IMR-90 (cell line): ENCODE measurements around the gene CCDC12. TPM values are rescaled to one million over a fixed set of nuclear protein-coding genes. Genes with fewer than 3 reads are reported as not detected.

Experiments
- ATAC-seq: fragments of 200-7000 bp; cut with Tn5 transposase; 2 replicates; pipeline ENCODE4 v1.9.1; 2020; ENCODE audit warnings: low read depth, mild to moderate bottlenecking, moderate library complexity
- BruUV-seq: library from RNA; stranded (reverse); fragments of 400-500 nt; replicated peaks from 2 replicates; lab custom pipeline; 2021; lab: Mats Ljungman, UMichigan
- CTCF ChIA-PET: fragments of 300-600 bp; formaldehyde crosslinking; extraction: SDS; loops from one replicate; lab custom pipeline; 2021; ENCODE audit warnings: antibody characterized with exemption; lab: Yijun Ruan, JAX
- POLR2A ChIA-PET: fragments of 300-600 bp; sonication (Branson Sonifier 250); formaldehyde crosslinking; loops from one replicate; lab custom pipeline; 2022; ENCODE audit warnings: antibody characterized with exemption; ENCODE audit not compliant: unreplicated experiment; lab: Charles Lee
- DNase-seq: peaks from one replicate; pipeline ENCODE4 v3.0.0; 2013
- H2AFZ ChIP-seq: replicated peaks from 2 replicates; pipeline ENCODE3; 2013; ENCODE audit warnings: low read length, mild to moderate bottlenecking; ENCODE audit not compliant: poor library complexity
- H2AK5ac ChIP-seq: 2 replicates; pipeline ENCODE4 v1.6.1; 2013; ENCODE audit warnings: low read depth, low read length, inconsistent platforms
- H2AK9ac ChIP-seq: replicated peaks from 2 replicates; pipeline ENCODE3; 2013; ENCODE audit warnings: mild to moderate bottlenecking, low read depth, low read length, moderate library complexity; ENCODE audit not compliant: poor library complexity
- H2BK120ac ChIP-seq: 2 replicates; pipeline ENCODE4 v1.6.1; 2013; ENCODE audit warnings: low read depth, low read length, inconsistent platforms
- H2BK15ac ChIP-seq: 3 replicates; pipeline ENCODE4 v1.6.1; 2013; ENCODE audit warnings: low read depth, low read length, inconsistent platforms
- H2BK20ac ChIP-seq: 2 replicates; pipeline ENCODE4 v1.6.1; 2013; ENCODE audit warnings: low read depth, mild to moderate bottlenecking, inconsistent platforms, low read length, moderate library complexity
- H2BK5ac ChIP-seq: 2 replicates; pipeline ENCODE4 v1.6.1; 2013; ENCODE audit warnings: mild to moderate bottlenecking, low read depth, low read length, inconsistent platforms; ENCODE audit not compliant: poor library complexity, severe bottlenecking
- H3K14ac ChIP-seq: replicated peaks from 2 replicates; pipeline ENCODE4 v1.6.1; 2013; ENCODE audit warnings: low read depth, low read length, inconsistent platforms
- H3K18ac ChIP-seq: 2 replicates; pipeline ENCODE4 v1.6.1; 2013; ENCODE audit warnings: low read depth, low read length, control low read depth
- H3K23ac ChIP-seq: 2 replicates; pipeline ENCODE4 v1.6.1; 2013; ENCODE audit warnings: low read depth, low read length, inconsistent platforms
- H3K27ac ChIP-seq: 2 replicates; pipeline ENCODE4 v1.5.1; 2013; ENCODE audit warnings: mild to moderate bottlenecking, control low read depth, low read length; ENCODE audit not compliant: insufficient read depth
- H3K27me3 ChIP-seq: 2 replicates; pipeline ENCODE4 v1.6.1; 2013; ENCODE audit warnings: low read length; ENCODE audit not compliant: control insufficient read depth, insufficient read depth
- H3K36me3 ChIP-seq: 2 replicates; pipeline ENCODE4 v1.6.1; 2013; ENCODE audit warnings: low read length, mixed read lengths; ENCODE audit not compliant: control insufficient read depth, insufficient read depth
- H3K4ac ChIP-seq: 2 replicates; pipeline ENCODE4 v1.6.1; 2013; ENCODE audit warnings: low read depth, low read length, inconsistent platforms
- H3K4me1 ChIP-seq: 2 replicates; pipeline ENCODE4 v1.6.1; 2013; ENCODE audit warnings: low read length, mixed read lengths; ENCODE audit not compliant: control insufficient read depth, insufficient read depth
- H3K4me2 ChIP-seq: 2 replicates; pipeline ENCODE4 v1.6.1; 2013; ENCODE audit warnings: low read depth, mild to moderate bottlenecking, control low read depth, low read length, moderate library complexity
- H3K4me3 ChIP-seq: 2 replicates; pipeline ENCODE4 v1.5.1; 2013; ENCODE audit warnings: low read depth, mild to moderate bottlenecking, control low read depth, low read length, moderate library complexity; ENCODE audit not compliant: insufficient read depth
- H3K56ac ChIP-seq: 2 replicates; pipeline ENCODE4 v1.6.1; 2013; ENCODE audit warnings: low read length, inconsistent platforms; ENCODE audit not compliant: insufficient read depth; ENCODE audit errors: extremely low read depth
- H3K79me1 ChIP-seq, 2 experiments: 2 replicates each; pipeline ENCODE4 v1.6.1; 2013; ENCODE audit warnings: low read length in 2 of 2, inconsistent platforms in 1 of 2, low read depth in 1 of 2
- H3K9ac ChIP-seq: 2 replicates; pipeline ENCODE4 v1.6.1; 2013; ENCODE audit warnings: low read depth, low read length, control low read depth
- H3K9me1 ChIP-seq: 2 replicates; pipeline ENCODE4 v1.6.1; 2013; ENCODE audit warnings: low read length, inconsistent platforms; ENCODE audit not compliant: insufficient read depth
- H3K9me3 ChIP-seq: 2 replicates; pipeline ENCODE4 v1.6.1; 2013; ENCODE audit warnings: low read length; ENCODE audit not compliant: control insufficient read depth, insufficient read depth
- H4K20me1 ChIP-seq: 2 replicates; pipeline ENCODE4 v1.6.1; 2013; ENCODE audit warnings: low read length, inconsistent platforms; ENCODE audit not compliant: insufficient read depth
- H4K5ac ChIP-seq: 2 replicates; pipeline ENCODE4 v1.6.1; 2013; ENCODE audit warnings: mild to moderate bottlenecking, low read depth, low read length, control low read depth
- H4K8ac ChIP-seq, 2 experiments: 2 replicates each; pipeline ENCODE4 v1.6.1; 2013; ENCODE audit warnings: low read depth in 2 of 2, low read length in 2 of 2, control low read depth in 1 of 2, inconsistent platforms in 1 of 2
- H4K91ac ChIP-seq: 2 replicates; pipeline ENCODE4 v1.6.1; 2013; ENCODE audit warnings: low read depth, low read length, inconsistent platforms; ENCODE audit not compliant: insufficient read depth
- BHLHE40 ChIP-seq: fragments of 150-350 bp; IDR thresholded peaks from 2 replicates; pipeline ENCODE4 v1.6.1; 2016; ENCODE audit warnings: mild to moderate bottlenecking, low read depth, low read length
- CEBPB ChIP-seq: IDR thresholded peaks from 2 replicates; pipeline ENCODE4 v1.6.1; 2012; ENCODE audit warnings: low read depth, low read length, improper control_type of control experiment
- CHD1 ChIP-seq: IDR thresholded peaks from 2 replicates; pipeline ENCODE4 v1.6.1; 2012; ENCODE audit warnings: low read depth, low read length, improper control_type of control experiment
- CTCF ChIP-seq: conservative IDR thresholded peaks from 2 replicates; pipeline ENCODE4 v1.5.1; 2012; ENCODE audit warnings: mild to moderate bottlenecking, low read depth, low read length, improper control_type of control experiment
- ELK1 ChIP-seq: fragments of 150-350 bp; IDR thresholded peaks from 2 replicates; pipeline ENCODE4 v1.6.1; 2016; ENCODE audit warnings: low read depth, mild to moderate bottlenecking, low read length, moderate library complexity, borderline replicate concordance
- FOS ChIP-seq: fragments of 150-350 bp; IDR thresholded peaks from 2 replicates; pipeline ENCODE4 v1.6.1; 2016; ENCODE audit warnings: low read depth, low read length
- MAFK ChIP-seq: IDR thresholded peaks from 2 replicates; pipeline ENCODE4 v1.6.1; 2012; ENCODE audit warnings: low read depth, low read length, improper control_type of control experiment
- POLR2A ChIP-seq: IDR thresholded peaks from 2 replicates; pipeline ENCODE4 v1.6.1; 2012; ENCODE audit warnings: mild to moderate bottlenecking, low read depth, low read length
- RAD21 ChIP-seq: IDR thresholded peaks from 2 replicates; pipeline ENCODE4 v1.6.1; 2012; ENCODE audit warnings: low read length, improper control_type of control experiment
- RCOR1 ChIP-seq: IDR thresholded peaks from 2 replicates; pipeline ENCODE4 v1.6.1; 2012; ENCODE audit warnings: mild to moderate bottlenecking, low read length, improper control_type of control experiment; ENCODE audit not compliant: insufficient replicate concordance
- SMC3 ChIP-seq: fragments of 150-350 bp; IDR thresholded peaks from 2 replicates; pipeline ENCODE4 v1.6.1; 2016; ENCODE audit warnings: low read depth, mild to moderate bottlenecking, antibody characterized with exemption, low read length, moderate library complexity
- USF2 ChIP-seq: fragments of 150-350 bp; IDR thresholded peaks from 2 replicates; pipeline ENCODE4 v1.6.1; 2017; ENCODE audit warnings: mild to moderate bottlenecking, antibody characterized with exemption, low read length, low read depth
- WGBS, 2 experiments: methylation state at CpG; one replicate each; pipeline versions ENCODE4 v1.1.5 to v1.1.7; 2013; ENCODE audit warnings: missing lambda C conversion rate in 2 of 2; ENCODE audit not compliant: insufficient read length in 1 of 2; ENCODE audit errors: extremely low coverage in 2 of 2; 5-methylcytosine and 5-hydroxymethylcytosine counted together
- dilution Hi-C: fragments of 300-500 bp; cut with HindIII; formaldehyde crosslinking; loops from one replicate; pipeline ENCODE4 v1.14.3; 2018; ENCODE audit warnings: low sequenced_read_pairs; ENCODE audit not compliant: unreplicated experiment
- in situ Hi-C: fragments of 300-500 bp; cut with MboI; formaldehyde crosslinking; loops from 3 replicates; pipeline ENCODE4 v1.14.3; 2019; ENCODE audit warnings: low sequenced_read_pairs, inconsistent platforms, mixed read lengths
- intact Hi-C: fragments of 100-400 bp; cut with micrococcal nuclease; formaldehyde crosslinking; loops from 2 replicates; pipeline ENCODE4 v1.10.0; 2022
- polyA plus RNA-seq, 3 experiments: library from polyadenylated mRNA; depleted of rRNA; stranded (reverse); fragments of >200 nt; gene quantifications; 2 replicates each; pipeline ENCODE4 v1.2.3, GENCODE V29; 2012; ENCODE audit warnings: low replicate concordance in 1 of 3
- total RNA-seq: library from RNA; depleted of rRNA; stranded (reverse); fragments of >200 nt; gene quantifications from 2 replicates; pipeline ENCODE4 v1.2.3, GENCODE V29; 2012

CCDC12 gene
- total and polyA plus RNA-seq, 2 of the 4 experiments (the other 2 are of a cell fraction), result 15.2 to 35.1 TPM

- no peak for TF ChIP-seq CEBPB
Measured at GRCh38 chr3:46936733-46937250, 39.8 kb downstream of the CCDC12 start (continued).

GRCh38 chr3:46935989-46936558 is 40.5 kb downstream of the CCDC12 start:
- Histone ChIP-seq H3K9me1 (peaks cover 47% of the 10 kb centered on the region), H3K4ac (peak overlapping the region; percentile 71), H3K9ac (no peak overlapping the region; the same call in 1 of the 2 replicates), H3K56ac (0 out of 2 replicates have a peak overlapping the region, but pooled peaks have one; percentile 6), H2BK5ac (peak overlapping the region; percentile 83), H3K14ac (peak overlapping the region; percentile 58; the same call in 1 of the 2 replicates), H4K91ac (peak overlapping the region; percentile 73; the same call in 1 of the 2 replicates), H2BK15ac (0 out of 3 replicates have a peak overlapping the region, but pooled peaks have one; percentile 35), H4K8ac (peak overlapping the region; percentile 10 to 79; a peak in 2 of 4 replicates), H4K20me1 (peaks cover 42% of the 10 kb centered on the region), H2BK20ac (peak overlapping the region; percentile 73), H2AK5ac (peak overlapping the region; percentile 74; the same call in 1 of the 2 replicates), H3K4me2 (no peak overlapping the region), H3K23ac (peak overlapping the region; percentile 83), H3K18ac (peak overlapping the region; percentile 35; the same call in 1 of the 2 replicates), H3K4me3 (no peak overlapping the region), H3K79me1 (peaks cover 37 to 90% of the 10 kb centered on the region in 2 experiments), H3K4me1 (peaks cover 45% of the 10 kb centered on the region), H3K9me3 (no peaks in the 10 kb centered on the region), H3K27ac (peak overlapping the region; percentile 77), H2AK9ac (peak overlapping the region; percentile 29), H3K27me3 (no peaks in the 10 kb centered on the region), H4K5ac (peak overlapping the region; percentile 13; the same call in 1 of the 2 replicates), H2AFZ (no peak overlapping the region), H3K36me3 (peaks cover 30% of the 10 kb centered on the region), H2BK120ac (peak overlapping the region; percentile 69)
- in situ Hi-C loops (no loop called here), dilution Hi-C loops (no loop called here), intact Hi-C loops (loop anchor here (2.0 to 10.0 kb wide), 2 partner anchors 41 to 229 kb away; partner anchors contain the start of genes CCDC12 and SETD2)
- POLR2A ChIA-PET, result no interaction called here
- DNase-seq, result no peak
- no TSS peak for BruUV-seq
- ATAC-seq, result no peak
- CTCF ChIA-PET, result interaction anchor here (0.6 to 1.9 kb wide), 9 partner anchors 8 to 454 kb away, joined by 3 to 5 read pairs (median 3); no protein-coding TSS in a partner anchor
- 90% methylated on average over 4 of the region's 7 CpGs; no CpG with 5 or more reads in 1 of the 2 experiments for WGBS, 2 experiments
- no peak for TF ChIP-seq MAFK
- no peak for TF ChIP-seq CHD1
- no peak for TF ChIP-seq RAD21
- no peak for TF ChIP-seq RCOR1
- TF ChIP-seq SMC3, result no peak
- TF ChIP-seq FOS, result no peak
- no peak for TF ChIP-seq USF2
- TF ChIP-seq CTCF, result no peak
- TF ChIP-seq ELK1, result no peak
- TF ChIP-seq BHLHE40, result no peak
- no peak for TF ChIP-seq POLR2A
